Activated naive CD8-positive, alpha-beta T cell treated with anti-CD3 and anti-CD28 coated beads for 36 hours (primary cell): ENCODE results near the gene LHFPL4. TPM values are rescaled to one million over a fixed set of nuclear protein-coding genes. Genes with fewer than 3 reads are reported as not detected.
"Not testable (repeated sequence)": the region's sequence is repeated elsewhere in the genome, so short reads cannot be mapped to it uniquely, and the experiment has no call there.

Source experiments
- DNase-seq: peaks from one replicate; pipeline ENCODE4 v3.0.0; 2021
- H3K27ac Mint-ChIP-seq: one replicate; pipeline ENCODE4 v1.8.0; 2022; ENCODE audit warnings: mild to moderate bottlenecking, moderate library complexity, mixed read lengths
- H3K27me3 Mint-ChIP-seq: one replicate; pipeline ENCODE4 v1.8.0; 2022; ENCODE audit warnings: mild to moderate bottlenecking, mixed read lengths
- H3K36me3 Mint-ChIP-seq: one replicate; pipeline ENCODE4 v1.8.0; 2021; ENCODE audit warnings: mild to moderate bottlenecking, mixed read lengths
- H3K4me1 Mint-ChIP-seq: one replicate; pipeline ENCODE4 v1.8.0; 2021; ENCODE audit warnings: mixed read lengths
- H3K4me3 Mint-ChIP-seq: one replicate; pipeline ENCODE4 v1.8.0; 2022; ENCODE audit warnings: mild to moderate bottlenecking, moderate library complexity, mixed read lengths
- H3K9me3 Mint-ChIP-seq: one replicate; pipeline ENCODE4 v1.8.0; 2022; ENCODE audit warnings: mixed read lengths
- total RNA-seq, 2 experiments: library from RNA; stranded (reverse); gene quantifications; one replicate each; pipeline ENCODE4 v1.2.3, GENCODE V29; 2021

LHFPL4 gene
- total RNA-seq, 2 experiments from 2014 or later, result not detected

- Mint-ChIP-seq H3K36me3 (no peaks in the 10 kb centered on the region), H3K9me3 (no peaks in the 10 kb centered on the region), H3K4me1 (peaks cover 7% of the 10 kb centered on the region), H3K4me3 (no peak overlapping the region), H3K27me3 (peaks cover 46% of the 10 kb centered on the region), H3K27ac (no peak overlapping the region)
- peak; percentile 58 for DNase-seq
Observed at GRCh38 chr3:9503283-9503682, 50.3 kb downstream of the LHFPL4 start.

- Mint-ChIP-seq H3K27ac (no peak overlapping the region), H3K4me3 (no peak overlapping the region), H3K36me3 (no peaks in the 10 kb centered on the region), H3K27me3 (peaks cover 41% of the 10 kb centered on the region), H3K4me1 (peaks cover 7% of the 10 kb centered on the region), H3K9me3 (no peaks in the 10 kb centered on the region)
- DNase-seq, result no peak
Observed at GRCh38 chr3:9501226-9501625, 52.4 kb downstream of the LHFPL4 start.

- Mint-ChIP-seq H3K27ac (no peak overlapping the region), H3K4me3 (no peak overlapping the region), H3K4me1 (peaks cover 7% of the 10 kb centered on the region), H3K27me3 (peaks cover 36% of the 10 kb centered on the region), H3K9me3 (no peaks in the 10 kb centered on the region), H3K36me3 (no peaks in the 10 kb centered on the region)
- DNase-seq, result peak; percentile 79
Observed at GRCh38 chr3:9500108-9501050, 53.2 kb downstream of the LHFPL4 start.

GRCh38 chr3:9499455-9500107, 54.0 kb downstream of the LHFPL4 start:
- H3K27me3 Mint-ChIP-seq, result peaks cover 36% of the 10 kb centered on the region
- no peaks in the 10 kb centered on the region for H3K36me3 Mint-ChIP-seq
- H3K4me3 Mint-ChIP-seq, result no peak overlapping the region
- H3K4me1 Mint-ChIP-seq, result peaks cover 7% of the 10 kb centered on the region
- no peaks in the 10 kb centered on the region for H3K9me3 Mint-ChIP-seq
- DNase-seq, result no peak
- no peak overlapping the region for H3K27ac Mint-ChIP-seq

GRCh38 chr3:9498781-9499180, 54.8 kb downstream of the LHFPL4 start:
- H3K36me3 Mint-ChIP-seq, result no peaks in the 10 kb centered on the region
- DNase-seq, result no peak
- H3K4me1 Mint-ChIP-seq, result peaks cover 7% of the 10 kb centered on the region
- H3K27ac Mint-ChIP-seq, result no peak overlapping the region
- no peaks in the 10 kb centered on the region for H3K9me3 Mint-ChIP-seq
- peaks cover 36% of the 10 kb centered on the region for H3K27me3 Mint-ChIP-seq
- H3K4me3 Mint-ChIP-seq, result no peak overlapping the region

- Mint-ChIP-seq H3K4me1 (peaks cover 5% of the 10 kb centered on the region), H3K9me3 (no peaks in the 10 kb centered on the region), H3K4me3 (no peak overlapping the region)
Observed at GRCh38 chr3:9497821-9498565, 55.6 kb downstream of the LHFPL4 start.

GRCh38 chr3:9496893-9497292, 56.7 kb downstream of the LHFPL4 start:
- peaks cover 26% of the 10 kb centered on the region for H3K27me3 Mint-ChIP-seq
- H3K4me1 Mint-ChIP-seq, result peaks cover 5% of the 10 kb centered on the region
- no peaks in the 10 kb centered on the region for H3K9me3 Mint-ChIP-seq
- H3K27ac Mint-ChIP-seq, result no peak overlapping the region
- peaks cover 4% of the 10 kb centered on the region for H3K36me3 Mint-ChIP-seq
- no peak overlapping the region for H3K4me3 Mint-ChIP-seq
- no peak for DNase-seq

More at GRCh38 chr3:9497821-9498565, 55.6 kb downstream of the LHFPL4 start:
- Mint-ChIP-seq H3K27me3 (peaks cover 31% of the 10 kb centered on the region), H3K36me3 (peaks cover 4% of the 10 kb centered on the region), H3K27ac (no peak overlapping the region)
- no peak for DNase-seq

- H3K27me3 Mint-ChIP-seq, H3K4me1 Mint-ChIP-seq, H3K4me3 Mint-ChIP-seq, H3K27ac Mint-ChIP-seq, H3K9me3 Mint-ChIP-seq, DNase-seq, H3K36me3 Mint-ChIP-seq: not testable (repeated sequence)
Observed at GRCh38 chr3:9494036-9494435, 59.6 kb downstream of the LHFPL4 start.

- no peak overlapping the region for H3K4me3 Mint-ChIP-seq
- DNase-seq, result no peak
- H3K9me3 Mint-ChIP-seq, result peaks cover 7% of the 10 kb centered on the region
- H3K36me3 Mint-ChIP-seq, result peaks cover 18% of the 10 kb centered on the region
- no peaks in the 10 kb centered on the region for H3K4me1 Mint-ChIP-seq
- no peaks in the 10 kb centered on the region for H3K27me3 Mint-ChIP-seq
- H3K27ac Mint-ChIP-seq, result no peak overlapping the region
Observed at GRCh38 chr3:9491506-9491905, 62.1 kb downstream of the LHFPL4 start.

- DNase-seq, result no peak
- Mint-ChIP-seq H3K36me3 (peaks cover 52% of the 10 kb centered on the region), H3K4me3 (no peak overlapping the region), H3K27ac (no peak overlapping the region), H3K27me3 (no peaks in the 10 kb centered on the region), H3K4me1 (no peaks in the 10 kb centered on the region), H3K9me3 (peaks cover 7% of the 10 kb centered on the region)
Observed at GRCh38 chr3:9485248-9485647, 68.4 kb downstream of the LHFPL4 start.

GRCh38 chr3:9480265-9480664, 73.4 kb downstream of the LHFPL4 start:
- H3K27me3 Mint-ChIP-seq, result no peaks in the 10 kb centered on the region
- no peak overlapping the region for H3K27ac Mint-ChIP-seq
- H3K4me1 Mint-ChIP-seq, result peaks cover 4% of the 10 kb centered on the region
- H3K4me3 Mint-ChIP-seq, result no peak overlapping the region
- peaks cover 69% of the 10 kb centered on the region for H3K36me3 Mint-ChIP-seq
- no peaks in the 10 kb centered on the region for H3K9me3 Mint-ChIP-seq
- DNase-seq, result no peak

- Mint-ChIP-seq H3K27me3 (no peaks in the 10 kb centered on the region), H3K4me1 (peaks cover 4% of the 10 kb centered on the region), H3K4me3 (no peak overlapping the region), H3K9me3 (no peaks in the 10 kb centered on the region), H3K27ac (no peak overlapping the region), H3K36me3 (peaks cover 66% of the 10 kb centered on the region)
- DNase-seq, result no peak
Observed at GRCh38 chr3:9476935-9477334, 76.7 kb downstream of the LHFPL4 start.

- Mint-ChIP-seq H3K9me3 (no peaks in the 10 kb centered on the region), H3K27ac (no peak overlapping the region), H3K4me1 (peaks cover 4% of the 10 kb centered on the region), H3K36me3 (peaks cover 60% of the 10 kb centered on the region), H3K4me3 (no peak overlapping the region), H3K27me3 (no peaks in the 10 kb centered on the region)
- DNase-seq, result no peak
Observed at GRCh38 chr3:9474482-9474881, 79.1 kb downstream of the LHFPL4 start.

- Mint-ChIP-seq H3K27ac (no peak overlapping the region), H3K27me3 (no peaks in the 10 kb centered on the region), H3K36me3 (peaks cover 56% of the 10 kb centered on the region), H3K9me3 (no peaks in the 10 kb centered on the region), H3K4me3 (no peak overlapping the region), H3K4me1 (peaks cover 3% of the 10 kb centered on the region)
- DNase-seq, result no peak
Observed at GRCh38 chr3:9473496-9474065, 80.0 kb downstream of the LHFPL4 start.

GRCh38 chr3:9469986-9470385, 83.6 kb downstream of the LHFPL4 start:
- Mint-ChIP-seq H3K4me3 (no peak overlapping the region), H3K36me3 (peaks cover 48% of the 10 kb centered on the region), H3K27ac (peak overlapping the region; percentile 52), H3K27me3 (no peaks in the 10 kb centered on the region), H3K9me3 (no peaks in the 10 kb centered on the region), H3K4me1 (peaks cover 5% of the 10 kb centered on the region)
- no peak for DNase-seq
